ENCODE data around the gene TMEM175. TPM values are rescaled to one million over a fixed set of nuclear protein-coding genes. Genes with fewer than 3 reads are reported as not detected.
A peak's percentile ranks its signal among the peaks of the same experiment; 100 is the strongest.

TMEM175 gene
- total RNA-seq, 2 experiments from 2014 or later: 11.0 to 11.2 TPM

DNA sequence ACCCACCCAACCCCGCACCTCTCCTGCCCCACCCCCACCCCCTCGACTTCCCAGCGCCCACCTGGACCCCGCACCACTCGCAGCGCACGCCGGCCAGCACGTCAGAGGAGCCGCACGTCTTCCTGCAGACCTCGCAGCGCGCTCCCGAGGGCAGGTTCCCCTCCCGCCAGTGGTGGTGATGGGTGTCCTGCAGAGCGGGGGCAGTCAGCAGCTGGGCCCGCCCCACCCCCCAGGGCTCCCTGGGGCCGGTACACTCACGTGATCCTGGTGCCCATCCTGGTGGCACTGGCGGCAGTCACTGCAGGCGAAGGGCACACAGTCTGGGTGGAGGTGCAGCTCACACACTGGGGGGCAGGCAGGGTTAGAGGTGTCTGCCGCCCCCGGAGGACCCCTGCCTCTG lies 36.0 kb downstream of the TMEM175 start:
- H3K4me3 Mint-ChIP-seq: no peak overlapping the region
- TF ChIP-seq, protein P1, sequence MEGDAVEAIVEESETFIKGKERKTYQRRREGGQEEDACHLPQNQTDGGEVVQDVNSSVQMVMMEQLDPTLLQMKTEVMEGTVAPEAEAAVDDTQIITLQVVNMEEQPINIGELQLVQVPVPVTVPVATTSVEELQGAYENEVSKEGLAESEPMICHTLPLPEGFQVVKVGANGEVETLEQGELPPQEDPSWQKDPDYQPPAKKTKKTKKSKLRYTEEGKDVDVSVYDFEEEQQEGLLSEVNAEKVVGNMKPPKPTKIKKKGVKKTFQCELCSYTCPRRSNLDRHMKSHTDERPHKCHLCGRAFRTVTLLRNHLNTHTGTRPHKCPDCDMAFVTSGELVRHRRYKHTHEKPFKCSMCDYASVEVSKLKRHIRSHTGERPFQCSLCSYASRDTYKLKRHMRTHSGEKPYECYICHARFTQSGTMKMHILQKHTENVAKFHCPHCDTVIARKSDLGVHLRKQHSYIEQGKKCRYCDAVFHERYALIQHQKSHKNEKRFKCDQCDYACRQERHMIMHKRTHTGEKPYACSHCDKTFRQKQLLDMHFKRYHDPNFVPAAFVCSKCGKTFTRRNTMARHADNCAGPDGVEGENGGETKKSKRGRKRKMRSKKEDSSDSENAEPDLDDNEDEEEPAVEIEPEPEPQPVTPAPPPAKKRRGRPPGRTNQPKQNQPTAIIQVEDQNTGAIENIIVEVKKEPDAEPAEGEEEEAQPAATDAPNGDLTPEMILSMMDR (IDR thresholded peaks at IDR 0.05): no peak
- DNase-seq (no peak), ATAC-seq (no peak)
- CTCF ChIA-PET: no interaction called here
- intact Hi-C loops (cut with micrococcal nuclease): no loop called here
- peaks cover 13% of the 10 kb centered on the region for H3K4me1 Mint-ChIP-seq (ENCODE audit: low read depth)
- H3K27ac Mint-ChIP-seq: no peak overlapping the region
- no peaks in the 10 kb centered on the region for H3K27me3 Mint-ChIP-seq
- no peaks in the 10 kb centered on the region for H3K9me3 Mint-ChIP-seq
- no peaks in the 10 kb centered on the region for H3K36me3 Mint-ChIP-seq (ENCODE audit: low read depth)
- POLR2A ChIA-PET: no interaction called here

DNA sequence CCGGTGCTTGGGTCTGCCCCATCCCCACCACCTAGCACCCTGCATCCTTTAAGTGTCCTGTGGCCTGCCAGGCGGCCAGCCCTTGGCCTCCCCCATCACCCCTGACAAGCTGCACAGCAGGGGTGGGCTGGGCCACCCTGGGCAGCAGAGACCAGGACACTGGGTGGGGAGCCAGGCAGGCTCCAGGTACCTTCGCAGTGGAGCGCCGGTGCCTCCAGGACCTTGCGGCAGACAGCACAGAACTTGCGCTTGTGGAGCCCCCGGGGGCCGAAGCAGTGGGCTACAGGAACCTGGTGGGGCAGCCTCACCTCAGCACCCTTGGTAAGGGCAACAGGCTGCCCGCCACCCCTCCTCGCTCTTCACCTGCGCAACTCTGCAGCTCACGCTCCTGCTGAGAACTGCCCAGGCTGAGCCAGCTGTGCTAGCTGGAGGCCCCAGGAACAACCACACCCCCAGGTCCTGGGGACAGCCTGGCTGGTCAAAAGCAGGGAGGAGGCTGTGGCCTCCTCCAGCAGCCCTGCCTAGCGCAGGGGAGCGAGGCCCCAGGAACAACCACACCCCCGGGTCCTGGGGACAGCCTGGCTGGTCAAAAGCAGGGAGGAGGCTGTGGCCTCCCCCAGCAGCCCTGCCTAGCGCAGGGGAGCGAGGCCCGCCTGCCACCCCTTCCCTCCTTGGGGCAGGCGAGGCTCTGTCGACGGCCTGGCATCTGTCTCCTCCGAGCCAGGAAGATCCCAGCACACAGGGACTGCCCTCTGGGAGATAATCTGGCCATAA lies 36.5 kb downstream of the TMEM175 start:
- CTCF ChIA-PET: no interaction called here
- Mint-ChIP-seq H3K36me3 (ENCODE audit: low read depth) (no peaks in the 10 kb centered on the region), H3K4me3 (no peak overlapping the region), H3K27me3 (no peaks in the 10 kb centered on the region), H3K27ac (no peak overlapping the region), H3K4me1 (ENCODE audit: low read depth) (peaks cover 13% of the 10 kb centered on the region), H3K9me3 (no peaks in the 10 kb centered on the region)
- DNase-seq: no peak
- intact Hi-C loops (cut with micrococcal nuclease): no loop called here
- TF ChIP-seq, protein P1 (IDR thresholded peaks at IDR 0.05): no peak
- no peak for ATAC-seq
- POLR2A ChIA-PET: no interaction called here

DNA sequence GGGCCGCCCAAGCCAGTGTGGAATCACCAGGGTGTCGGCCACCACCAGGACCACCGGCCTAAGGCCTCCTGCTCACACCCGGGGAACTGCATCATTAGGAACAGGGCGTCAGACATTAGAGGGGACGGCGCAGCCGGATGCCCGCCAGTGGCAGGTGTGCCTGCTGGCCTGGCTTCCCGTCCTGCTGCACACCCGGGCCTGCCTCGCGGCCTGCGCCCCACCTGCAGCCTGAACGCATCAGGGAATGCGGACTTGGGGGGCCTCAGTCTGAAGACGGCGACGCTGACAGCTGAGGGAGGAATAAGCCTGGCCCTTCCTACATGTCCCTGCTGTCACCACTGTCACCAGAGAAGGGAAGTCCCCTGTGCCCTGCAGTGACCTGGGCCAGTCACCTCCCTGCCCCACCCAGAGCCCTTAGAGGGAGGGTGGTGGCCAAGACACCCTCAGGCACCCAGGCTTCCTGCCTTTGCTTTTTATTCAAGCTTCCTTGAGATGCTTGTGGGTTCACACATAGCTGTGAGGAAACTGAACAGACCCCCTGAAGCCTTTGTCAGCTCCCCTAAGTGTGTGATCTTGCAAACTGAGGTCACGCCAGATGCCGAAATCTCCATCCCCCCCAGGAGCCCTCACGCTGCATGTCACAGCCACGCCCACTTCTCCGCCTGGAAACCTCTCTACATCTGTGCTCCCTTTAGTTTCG lies 37.9 kb downstream of the TMEM175 start:
- ChIA-PET POLR2A (no interaction called here), CTCF (interaction anchor here (1.2 kb wide), 1 partner anchor 297 kb away, joined by 3 read pairs; the partner anchor contains the start of gene ATP5ME)
- Mint-ChIP-seq H3K9me3 (no peaks in the 10 kb centered on the region), H3K27ac (peak overlapping the region; percentile 6), H3K4me3 (no peak overlapping the region), H3K36me3 (ENCODE audit: low read depth) (no peaks in the 10 kb centered on the region), H3K27me3 (no peaks in the 10 kb centered on the region), H3K4me1 (ENCODE audit: low read depth) (peaks cover 13% of the 10 kb centered on the region)
- ATAC-seq: peak; percentile 31
- intact Hi-C loops (cut with micrococcal nuclease): no loop called here
- peak; percentile 48 for DNase-seq
- TF ChIP-seq, protein P1 (IDR thresholded peaks at IDR 0.05): no peak

DNA sequence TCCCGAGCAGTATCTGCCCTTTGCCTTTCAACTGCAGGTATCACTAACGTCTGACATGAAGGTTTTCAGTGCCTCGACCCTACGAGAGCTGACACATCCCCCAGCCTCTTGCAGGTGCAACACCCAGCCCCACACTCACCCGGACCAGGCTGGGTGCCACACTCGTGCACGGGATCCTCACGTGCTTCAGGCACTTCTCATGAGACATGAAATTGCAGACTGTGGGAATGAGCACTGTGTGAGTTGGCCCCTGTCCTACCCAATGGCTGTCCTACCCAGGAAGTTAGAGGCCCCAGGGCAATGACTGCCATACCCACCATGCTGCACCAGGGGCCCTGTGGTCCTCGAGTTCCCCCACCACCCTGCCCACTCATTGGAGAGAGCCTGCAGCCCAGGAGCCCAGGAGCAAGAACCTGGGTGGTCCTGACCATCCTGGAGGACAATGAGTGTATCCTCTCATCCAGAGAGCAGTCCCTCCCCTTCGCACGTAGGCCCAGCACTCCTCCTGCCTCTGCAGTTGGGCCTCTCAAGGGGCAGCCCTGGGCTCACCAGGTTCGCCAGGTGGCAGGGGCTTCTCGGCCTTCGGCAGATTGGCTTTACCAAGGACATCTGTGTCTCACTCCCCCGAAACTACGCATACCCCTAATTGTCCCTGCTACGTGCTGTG lies 38.7 kb downstream of the TMEM175 start:
- ChIA-PET CTCF (interaction anchor here (1.2 kb wide), 1 partner anchor 297 kb away, joined by 3 read pairs; the partner anchor contains the start of gene ATP5ME), POLR2A (interaction anchor here (1.9 kb wide), 1 partner anchor 8 kb away, joined by 5 read pairs; no protein-coding TSS in a partner anchor)
- DNase-seq (no peak), ATAC-seq (no peak)
- H3K27ac Mint-ChIP-seq: no peak overlapping the region
- intact Hi-C loops (cut with micrococcal nuclease): no loop called here
- H3K27me3 Mint-ChIP-seq: no peaks in the 10 kb centered on the region
- TF ChIP-seq, protein P1 (IDR thresholded peaks at IDR 0.05): no peak
- no peaks in the 10 kb centered on the region for H3K36me3 Mint-ChIP-seq (ENCODE audit: low read depth)
- no peaks in the 10 kb centered on the region for H3K9me3 Mint-ChIP-seq
- peaks cover 13% of the 10 kb centered on the region for H3K4me1 Mint-ChIP-seq (ENCODE audit: low read depth)
- peak overlapping the region; percentile 36 for H3K4me3 Mint-ChIP-seq
